H9 (cell line): ENCODE measurements around the gene TCEA3. TPM values are rescaled to one million over a fixed set of nuclear protein-coding genes. Genes with fewer than 3 reads are reported as not detected.

Experiments
- DNase-seq: peaks from one replicate; pipeline ENCODE4 v3.0.0-alpha.2; 2017
- H2AFZ ChIP-seq: one replicate; pipeline ENCODE4 v1.6.1; 2013; ENCODE audit warnings: mild to moderate bottlenecking, low read length, control low read depth, moderate library complexity
- H2AK5ac ChIP-seq: 2 replicates; pipeline ENCODE4 v1.6.1; 2013; ENCODE audit warnings: low read length, control low read depth, mixed read lengths; ENCODE audit not compliant: insufficient read length
- H2BK120ac ChIP-seq: one replicate; pipeline ENCODE4 v1.6.1; 2013; ENCODE audit warnings: low read depth, mild to moderate bottlenecking, low read length, control low read depth, inconsistent platforms; ENCODE audit not compliant: poor library complexity, severe bottlenecking
- H2BK12ac ChIP-seq: 2 replicates; pipeline ENCODE4 v1.6.1; 2013; ENCODE audit warnings: low read length, control low read depth, mixed read lengths, low read depth; ENCODE audit not compliant: insufficient read length
- H2BK15ac ChIP-seq: 2 replicates; pipeline ENCODE4 v1.6.1; 2013; ENCODE audit warnings: low read depth, low read length, control low read depth
- H2BK20ac ChIP-seq: one replicate; pipeline ENCODE4 v1.6.1; 2013; ENCODE audit warnings: low read depth, mild to moderate bottlenecking, low read length, control low read depth, inconsistent platforms; ENCODE audit not compliant: poor library complexity, severe bottlenecking
- H2BK5ac ChIP-seq: 2 replicates; pipeline ENCODE4 v1.6.1; 2013; ENCODE audit warnings: low read length, control low read depth, mixed read lengths; ENCODE audit not compliant: insufficient read length
- H3K14ac ChIP-seq: 2 replicates; pipeline ENCODE4 v1.6.1; 2013; ENCODE audit warnings: low read length, control low read depth; ENCODE audit not compliant: insufficient read depth
- H3K18ac ChIP-seq: 2 replicates; pipeline ENCODE4 v1.6.1; 2013; ENCODE audit warnings: low read depth, mild to moderate bottlenecking, mixed read lengths, low read length, control low read depth; ENCODE audit not compliant: insufficient read length
- H3K23ac ChIP-seq: 2 replicates; pipeline ENCODE4 v1.6.1; 2013; ENCODE audit warnings: low read length, control low read depth, mixed read lengths, low read depth; ENCODE audit not compliant: insufficient read length
- H3K23me2 ChIP-seq: 2 replicates; pipeline ENCODE4 v1.6.1; 2013; ENCODE audit warnings: low read depth, mild to moderate bottlenecking, mixed read lengths, low read length, control low read depth; ENCODE audit not compliant: insufficient read length, poor library complexity, severe bottlenecking
- H3K27ac ChIP-seq: 2 replicates; pipeline ENCODE4 v1.5.1; 2013; ENCODE audit warnings: low read length, control low read depth, mixed read lengths, low read depth; ENCODE audit not compliant: insufficient read length
- H3K27me3 ChIP-seq: 2 replicates; pipeline ENCODE4 v1.6.1; 2013; ENCODE audit warnings: low read length, control low read depth, inconsistent platforms; ENCODE audit not compliant: insufficient read depth
- H3K4ac ChIP-seq: 2 replicates; pipeline ENCODE4 v1.6.1; 2013; ENCODE audit warnings: low read depth, mild to moderate bottlenecking, control low read depth, inconsistent platforms, low read length, moderate library complexity
- H3K4me1 ChIP-seq: 2 replicates; pipeline ENCODE4 v1.6.1; 2013; ENCODE audit warnings: low read length, control low read depth, inconsistent platforms; ENCODE audit not compliant: insufficient read depth
- H3K4me2 ChIP-seq: 2 replicates; pipeline ENCODE4 v1.6.1; 2013; ENCODE audit warnings: low read length, control low read depth, mixed read lengths; ENCODE audit not compliant: insufficient read length, insufficient read depth
- H3K56ac ChIP-seq: 2 replicates; pipeline ENCODE4 v1.6.1; 2013; ENCODE audit warnings: low read depth, mild to moderate bottlenecking, mixed read lengths, low read length, control low read depth; ENCODE audit not compliant: insufficient read length
- H3K79me1 ChIP-seq: 2 replicates; pipeline ENCODE4 v1.6.1; 2013; ENCODE audit warnings: low read depth, mild to moderate bottlenecking, moderate library complexity, low read length, control low read depth, inconsistent platforms; ENCODE audit not compliant: insufficient read depth, poor library complexity, severe bottlenecking
- H3K79me2 ChIP-seq: 2 replicates; pipeline ENCODE4 v1.6.1; 2013; ENCODE audit warnings: low read length, control low read depth, inconsistent platforms; ENCODE audit not compliant: insufficient read depth
- H3K9ac ChIP-seq: 2 replicates; pipeline ENCODE4 v1.6.1; 2013; ENCODE audit warnings: low read length, control low read depth, mixed read lengths; ENCODE audit not compliant: insufficient read length; ENCODE audit errors: extremely low read depth
- H3K9me3 ChIP-seq: one replicate; pipeline ENCODE4 v1.6.1; 2013; ENCODE audit warnings: low read depth, low read length, inconsistent platforms; ENCODE audit not compliant: control insufficient read depth
- H3T11ph ChIP-seq: one replicate; pipeline ENCODE4 v1.6.1; 2013; ENCODE audit warnings: mild to moderate bottlenecking, low read length, control low read depth, inconsistent platforms
- H4K20me1 ChIP-seq: one replicate; pipeline ENCODE4 v1.6.1; 2013; ENCODE audit not compliant: control insufficient read depth, insufficient read length, insufficient read depth
- H4K5ac ChIP-seq: 2 replicates; pipeline ENCODE4 v1.6.1; 2013; ENCODE audit warnings: low read depth, mild to moderate bottlenecking, mixed read lengths, low read length, control low read depth; ENCODE audit not compliant: insufficient read length
- H4K8ac ChIP-seq: replicated peaks from 2 replicates; pipeline ENCODE4 v1.6.1; 2013; ENCODE audit warnings: low read length, control low read depth, mixed read lengths, low read depth; ENCODE audit not compliant: insufficient read length
- H4K91ac ChIP-seq: 2 replicates; pipeline ENCODE4 v1.6.1; 2013; ENCODE audit warnings: low read depth, mild to moderate bottlenecking, moderate library complexity, mixed read lengths, low read length, control low read depth; ENCODE audit not compliant: insufficient read length
- H3K27ac Mint-ChIP-seq, 3 experiments: 2 replicates in 2 of 3; 3 replicates in 1 of 3; pipeline ENCODE4 v1.8.0; 2020 to 2021; ENCODE audit warnings: mixed read lengths in 3 of 3, mild to moderate bottlenecking in 1 of 3, moderate library complexity in 1 of 3
- H3K27me3 Mint-ChIP-seq: 2 replicates; pipeline ENCODE4 v1.8.0; 2021; ENCODE audit warnings: low read depth, mild to moderate bottlenecking, moderate library complexity, mixed read lengths
- H3K36me3 Mint-ChIP-seq, 3 experiments: 2 replicates in 2 of 3; 3 replicates in 1 of 3; pipeline ENCODE4 v1.8.0; 2020 to 2021; ENCODE audit warnings: low read depth in 3 of 3, mixed read lengths in 3 of 3; ENCODE audit not compliant: insufficient read depth in 1 of 3
- H3K4me1 Mint-ChIP-seq, 2 experiments: 2 replicates each; pipeline ENCODE4 v1.8.0; 2020; ENCODE audit warnings: mixed read lengths in 2 of 2
- H3K4me3 Mint-ChIP-seq, 2 experiments: 2 replicates in 1 of 2; 3 replicates in 1 of 2; pipeline ENCODE4 v1.8.0; 2020 to 2021; ENCODE audit warnings: mild to moderate bottlenecking in 2 of 2, mixed read lengths in 2 of 2, moderate library complexity in 1 of 2
- H3K9me3 Mint-ChIP-seq, 2 experiments: 2 replicates in 1 of 2; 3 replicates in 1 of 2; pipeline ENCODE4 v1.8.0; 2020; ENCODE audit warnings: mild to moderate bottlenecking in 2 of 2, mixed read lengths in 2 of 2, moderate library complexity in 1 of 2
- WGBS: extraction: QIAGEN DNeasy Blood & Tissue Kit; methylation state at CpG from one replicate; pipeline ENCODE4 v1.1.7; 2013; ENCODE audit warnings: missing lambda C conversion rate, low lambda C conversion rate, mixed read lengths; ENCODE audit not compliant: insufficient read length; ENCODE audit errors: extremely low coverage; 5-methylcytosine and 5-hydroxymethylcytosine counted together
- total RNA-seq: library from RNA; stranded (reverse); gene quantifications from 2 replicates; pipeline ENCODE4 v1.2.1, GENCODE V29; 2021
- TF ChIP-seq, protein P1 (sequence below): fragments of 200-600 bp; sonication (generic); conservative IDR thresholded peaks from 3 replicates; pipeline ENCODE4 v1.8.0; 2021; ENCODE audit warnings: antibody characterized with exemption, mild to moderate bottlenecking

The TCEA3 gene
- total RNA-seq, 1 experiment from 2014 or later, result 0.37 TPM

DNA sequence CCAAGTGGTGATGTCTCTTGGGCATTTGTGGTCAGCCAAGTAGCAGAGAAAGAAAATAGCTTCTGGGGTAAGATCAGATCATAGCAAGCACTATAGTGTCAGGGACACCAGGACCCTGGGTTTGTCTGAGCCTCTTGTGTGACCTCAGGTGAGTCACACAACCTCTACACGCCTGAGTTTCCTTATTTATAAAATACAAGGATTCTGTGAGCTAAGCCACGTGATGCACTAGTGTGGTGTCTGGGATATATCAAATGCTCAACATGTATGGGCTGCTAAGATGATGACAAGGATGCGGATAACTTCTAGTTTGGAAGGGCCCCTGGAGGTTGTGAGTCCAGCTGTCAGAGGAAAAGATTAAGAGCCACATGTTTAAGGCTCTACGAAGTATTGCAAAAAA, 30.4 kb downstream of the TCEA3 start:
- Histone ChIP-seq H3K27ac (no peak overlapping the region), H3K14ac (no peak overlapping the region), H3K27me3 (peaks cover 44% of the 10 kb centered on the region; the same call in 1 of the 2 replicates), H3K56ac (no peak overlapping the region), H3K4me1 (no peaks in the 10 kb centered on the region; the same call in 1 of the 2 replicates), H3T11ph (no peak overlapping the region), H3K9ac (no peak overlapping the region), H3K4ac (no peak overlapping the region), H2BK15ac (no peak overlapping the region), H3K4me2 (no peak overlapping the region), H3K23ac (no peak overlapping the region), H2AFZ (no peak overlapping the region), H4K91ac (no peak overlapping the region), H2BK12ac (no peak overlapping the region), H2BK120ac (no peak overlapping the region), H2BK5ac (no peak overlapping the region), H3K79me2 (no peaks in the 10 kb centered on the region), H4K5ac (no peak overlapping the region), H2AK5ac (no peak overlapping the region), H3K9me3 (peaks cover 7% of the 10 kb centered on the region), H3K79me1 (no peaks in the 10 kb centered on the region), H2BK20ac (no peak overlapping the region), H3K23me2 (no peaks in the 10 kb centered on the region), H4K20me1 (no peaks in the 10 kb centered on the region), H4K8ac (no peak overlapping the region), H3K18ac (no peak overlapping the region)
- H3K36me3 Mint-ChIP-seq, result no peaks in the 10 kb centered on the region
- no peak for DNase-seq
- TF ChIP-seq, protein P1, sequence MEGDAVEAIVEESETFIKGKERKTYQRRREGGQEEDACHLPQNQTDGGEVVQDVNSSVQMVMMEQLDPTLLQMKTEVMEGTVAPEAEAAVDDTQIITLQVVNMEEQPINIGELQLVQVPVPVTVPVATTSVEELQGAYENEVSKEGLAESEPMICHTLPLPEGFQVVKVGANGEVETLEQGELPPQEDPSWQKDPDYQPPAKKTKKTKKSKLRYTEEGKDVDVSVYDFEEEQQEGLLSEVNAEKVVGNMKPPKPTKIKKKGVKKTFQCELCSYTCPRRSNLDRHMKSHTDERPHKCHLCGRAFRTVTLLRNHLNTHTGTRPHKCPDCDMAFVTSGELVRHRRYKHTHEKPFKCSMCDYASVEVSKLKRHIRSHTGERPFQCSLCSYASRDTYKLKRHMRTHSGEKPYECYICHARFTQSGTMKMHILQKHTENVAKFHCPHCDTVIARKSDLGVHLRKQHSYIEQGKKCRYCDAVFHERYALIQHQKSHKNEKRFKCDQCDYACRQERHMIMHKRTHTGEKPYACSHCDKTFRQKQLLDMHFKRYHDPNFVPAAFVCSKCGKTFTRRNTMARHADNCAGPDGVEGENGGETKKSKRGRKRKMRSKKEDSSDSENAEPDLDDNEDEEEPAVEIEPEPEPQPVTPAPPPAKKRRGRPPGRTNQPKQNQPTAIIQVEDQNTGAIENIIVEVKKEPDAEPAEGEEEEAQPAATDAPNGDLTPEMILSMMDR, result no peak
- no CpG with 5 or more reads among the region's 4 CpGs for WGBS
- H3K9me3 Mint-ChIP-seq, result peaks cover 0 to 5% of the 10 kb centered on the region in 2 experiments; a peak in 1 of 5 replicates
- H3K27ac Mint-ChIP-seq, result no peak overlapping the region
- H3K4me3 Mint-ChIP-seq, result no peak overlapping the region
- H3K27me3 Mint-ChIP-seq, result no peaks in the 10 kb centered on the region
- peaks cover 17 to 18% of the 10 kb centered on the region in 2 experiments for H3K4me1 Mint-ChIP-seq
